Measurements from ENCODE around the gene GPR162. TPM values are rescaled to one million over a fixed set of nuclear protein-coding genes. Genes with fewer than 3 reads are reported as not detected.
"Not testable (repeated sequence)": the region's sequence is repeated elsewhere in the genome, so short reads cannot be mapped to it uniquely, and the experiment has no call there.

GPR162 gene
- total RNA-seq, 4 donors from 2014 or later: 1.3 to 2.3 (median 1.5) TPM; not detected in 1

DNA sequence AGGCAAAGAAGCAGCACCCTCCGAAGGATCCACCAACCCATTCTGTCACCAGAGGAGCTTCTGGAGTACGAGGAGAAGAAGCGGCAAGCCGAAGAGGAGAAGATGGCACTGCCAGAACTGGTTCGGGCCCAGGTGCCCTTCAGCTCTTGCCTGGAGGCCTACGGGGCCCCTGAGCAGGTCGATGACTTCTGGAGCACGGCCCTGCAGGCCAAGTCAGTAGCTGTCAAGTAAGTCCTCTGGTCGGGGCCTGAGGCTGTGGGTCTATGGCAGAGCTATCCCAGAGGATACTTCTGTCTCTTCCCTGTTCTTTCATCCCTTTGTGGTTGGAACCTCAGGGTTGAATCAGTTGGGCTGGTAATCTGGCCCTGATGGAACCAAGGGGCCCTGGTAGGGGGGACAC lies 39.8 kb downstream of the GPR162 start:
- WGBS, 2 donors: 87 to 88% methylated on average over 9 of the region's 9 CpGs
- TF ChIP-seq CTCF (IDR thresholded peaks at IDR 0.05): no peak
- TF ChIP-seq POLR2A (IDR thresholded peaks at IDR 0.05): no peak

DNA sequence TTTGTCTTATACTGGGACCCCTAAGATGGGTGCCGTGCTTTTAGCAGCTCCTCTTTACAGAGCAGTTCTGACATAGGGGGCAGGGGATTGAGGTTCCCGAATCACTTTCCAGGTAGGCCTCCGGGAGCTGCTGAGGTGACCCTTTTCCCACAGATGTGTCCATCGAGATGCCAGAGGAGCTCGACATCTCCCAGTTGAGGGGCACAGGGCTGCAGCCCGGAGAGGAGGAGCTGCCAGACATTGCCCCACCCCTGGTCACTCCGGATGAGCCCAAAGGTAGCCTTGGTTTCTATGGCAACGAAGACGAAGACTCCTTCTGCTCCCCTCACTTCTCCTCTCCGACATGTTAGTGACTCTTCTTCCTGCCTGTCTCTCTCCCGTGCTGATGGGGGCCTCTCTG lies 41.4 kb downstream of the GPR162 start:
- 91% methylated on average over 6 to 9 of the region's 11 CpGs for WGBS, 2 donors
- no peak overlapping the region for H3K4me3 ChIP-seq
- DNase-seq: no peak
- intact Hi-C loops (cut with DNase I): no loop called here
- peaks cover 6 to 12% (median 6%) of the 10 kb centered on the region in 3 donors for H3K4me1 ChIP-seq
- peaks cover 41 to 83% (median 63%) of the 10 kb centered on the region in 3 donors for H3K36me3 ChIP-seq
- no peak overlapping the region for H3K27ac ChIP-seq
- H3K27me3 ChIP-seq: no peaks in the 10 kb centered on the region
- no peaks in the 10 kb centered on the region for H3K9me3 ChIP-seq
- TF ChIP-seq CTCF (IDR thresholded peaks at IDR 0.05): no peak
- no peak for TF ChIP-seq POLR2A (IDR thresholded peaks at IDR 0.05)

More for the DNA sequence above, 39.8 kb downstream of the GPR162 start:
- Histone ChIP-seq H3K4me1 (peaks cover 0 to 2% (median 0%) of the 10 kb centered on the region in 3 donors), H3K9me3 (no peaks in the 10 kb centered on the region), H3K27me3 (no peaks in the 10 kb centered on the region), H3K4me3 (no peak overlapping the region), H3K27ac (no peak overlapping the region), H3K36me3 (peaks cover 54 to 100% (median 77%) of the 10 kb centered on the region in 3 donors)
- no peak for DNase-seq
- intact Hi-C loops (cut with DNase I): no loop called here

DNA sequence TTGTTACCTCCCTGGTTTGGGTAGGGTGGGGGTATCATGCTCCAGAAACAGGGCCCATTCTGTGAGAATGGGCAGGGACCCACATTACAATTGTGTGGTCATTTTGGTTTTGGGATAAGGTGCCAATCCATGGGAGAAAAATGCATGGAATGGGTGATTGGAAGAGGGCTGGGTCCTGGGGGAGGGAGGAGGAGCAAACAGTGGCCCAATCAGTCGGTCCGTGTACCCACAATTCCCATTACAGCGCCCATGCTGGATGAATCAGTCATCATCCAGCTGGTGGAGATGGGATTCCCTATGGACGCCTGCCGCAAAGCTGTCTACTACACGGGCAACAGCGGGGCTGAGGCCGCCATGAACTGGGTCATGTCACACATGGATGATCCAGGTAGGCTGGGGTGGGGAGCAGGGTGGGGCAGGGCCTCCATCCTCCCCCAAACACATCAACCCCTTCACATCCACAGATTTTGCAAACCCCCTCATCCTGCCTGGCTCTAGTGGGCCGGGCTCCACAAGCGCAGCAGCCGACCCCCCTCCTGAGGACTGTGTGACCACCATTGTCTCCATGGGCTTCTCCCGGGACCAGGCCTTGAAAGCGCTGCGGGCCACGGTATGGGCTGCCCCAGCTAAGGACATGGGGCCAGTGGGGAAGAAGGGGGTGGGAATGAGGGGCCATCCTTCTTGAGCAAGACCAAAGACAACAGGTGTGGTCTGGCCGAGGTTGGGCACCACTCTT lies 42.1 kb downstream of the GPR162 start:
- intact Hi-C loops (cut with DNase I): no loop called here
- no peaks in the 10 kb centered on the region for H3K9me3 ChIP-seq
- DNase-seq: no peak
- peaks cover 12 to 19% (median 13%) of the 10 kb centered on the region in 3 donors for H3K4me1 ChIP-seq
- no peak overlapping the region for H3K4me3 ChIP-seq
- WGBS, 2 donors: 88 to 93% methylated on average over 4 to 9 of the region's 16 CpGs
- no peak overlapping the region for H3K27ac ChIP-seq
- no peak for TF ChIP-seq CTCF (IDR thresholded peaks at IDR 0.05)
- TF ChIP-seq POLR2A (IDR thresholded peaks at IDR 0.05): no peak
- no peaks in the 10 kb centered on the region for H3K27me3 ChIP-seq
- peaks cover 34 to 78% (median 56%) of the 10 kb centered on the region in 3 donors for H3K36me3 ChIP-seq

GRCh38 chr12:6865307-6865706 lies 43.7 kb downstream of the GPR162 start:
- H3K27me3 ChIP-seq; H3K27ac ChIP-seq; DNase-seq; H3K4me3 ChIP-seq; H3K9me3 ChIP-seq; intact Hi-C loops (cut with DNase I): not testable (repeated sequence)
- WGBS, 2 donors: 84 to 100% methylated on average over 5 of the region's 5 CpGs
- Histone ChIP-seq H3K36me3 (peaks cover 28 to 78% (median 47%) of the 10 kb centered on the region in 3 donors), H3K4me1 (peaks cover 18 to 34% (median 25%) of the 10 kb centered on the region in 3 donors)

- Histone ChIP-seq H3K4me3 (peak overlapping the region in 3 of 4 donors; percentile 90 to 100 (median 94)), H3K36me3 (peaks cover 19 to 78% (median 36%) of the 10 kb centered on the region in 3 donors), H3K4me1 (peaks cover 26 to 45% (median 26%) of the 10 kb centered on the region in 3 donors), H3K27ac (peak overlapping the region; percentile 94 to 100 (median 98)), H3K9me3 (no peaks in the 10 kb centered on the region), H3K27me3 (no peaks in the 10 kb centered on the region)
- intact Hi-C loops (cut with DNase I): no loop called here
- TF ChIP-seq POLR2A (IDR thresholded peaks at IDR 0.05) (no peak), CTCF (IDR thresholded peaks at IDR 0.05) (no peak)
- DNase-seq: no peak
- 61 to 78% methylated on average over 16 to 17 of the region's 19 CpGs for WGBS, 2 donors
Observed at GRCh38 chr12:6866163-6866919, 44.7 kb downstream of the GPR162 start.

Measured in esophagus squamous epithelium (tissue), 5 donors.